GM23338 (cell line): ENCODE data around the gene CD300LB. TPM values are rescaled to one million over a fixed set of nuclear protein-coding genes. Genes with fewer than 3 reads are reported as not detected.

Experiments
- ATAC-seq: fragments of 200-7000 bp; cut with Tn5 transposase; 3 replicates; pipeline ENCODE4 v1.9.1; 2020
- DNase-seq: peaks from one replicate; pipeline ENCODE4 v3.0.0-alpha.2; 2015; ENCODE audit warnings: low spot score
- H2AFZ ChIP-seq: fragments of 200-600 bp; sonication (generic); 2 replicates; pipeline ENCODE4 v1.8.0; 2016; ENCODE audit warnings: antibody characterized with exemption, mild to moderate bottlenecking, moderate library complexity
- H3F3A ChIP-seq: fragments of 200-600 bp; sonication (generic); replicated peaks from 2 replicates; pipeline ENCODE4 v1.8.0; 2017; ENCODE audit warnings: antibody characterized with exemption, mixed run types, low read depth
- H3K27ac ChIP-seq: fragments of 200-600 bp; sonication (generic); 2 replicates; pipeline ENCODE4 v1.6.1; 2016; ENCODE audit warnings: low read depth
- H3K27me3 ChIP-seq: fragments of 200-600 bp; sonication (generic); 2 replicates; pipeline ENCODE4 v1.8.0; 2016; ENCODE audit warnings: mild to moderate bottlenecking, mixed run types, moderate library complexity; ENCODE audit not compliant: insufficient read depth
- H3K36me3 ChIP-seq: fragments of 200-600 bp; sonication (generic); 2 replicates; pipeline ENCODE4 v1.8.0; 2016; ENCODE audit warnings: mild to moderate bottlenecking; ENCODE audit not compliant: insufficient read depth
- H3K4me1 ChIP-seq: fragments of 200-600 bp; sonication (generic); 2 replicates; pipeline ENCODE4 v1.8.0; 2016; ENCODE audit warnings: mild to moderate bottlenecking, moderate library complexity; ENCODE audit not compliant: insufficient read depth
- H3K4me2 ChIP-seq: fragments of 200-600 bp; sonication (generic); 2 replicates; pipeline ENCODE4 v1.7.1; 2017; ENCODE audit warnings: mixed run types
- H3K4me3 ChIP-seq: fragments of 200-600 bp; sonication (generic); 2 replicates; pipeline ENCODE4 v1.6.1; 2016; ENCODE audit warnings: mixed run types
- H3K79me2 ChIP-seq: fragments of 200-600 bp; sonication (generic); replicated peaks from 2 replicates; pipeline ENCODE4 v1.8.0; 2017; ENCODE audit warnings: mild to moderate bottlenecking; ENCODE audit not compliant: insufficient read depth
- H3K9me2 ChIP-seq: fragments of 200-600 bp; sonication (generic); 2 replicates; pipeline ENCODE4 v1.8.0; 2017; ENCODE audit not compliant: insufficient read depth
- H4K20me1 ChIP-seq: fragments of 200-600 bp; sonication (generic); replicated peaks from 2 replicates; pipeline ENCODE4 v1.8.0; 2017; ENCODE audit warnings: mild to moderate bottlenecking; ENCODE audit not compliant: insufficient read depth
- H3K27ac Mint-ChIP-seq: 2 replicates; pipeline ENCODE4 v1.8.0; 2020; ENCODE audit warnings: inconsistent platforms, mild to moderate bottlenecking, moderate library complexity, mixed read lengths
- H3K27me3 Mint-ChIP-seq: 3 replicates; pipeline ENCODE4 v1.8.0; 2022; ENCODE audit warnings: low read depth, mild to moderate bottlenecking, moderate library complexity, mixed read lengths, inconsistent platforms; ENCODE audit not compliant: insufficient read depth, poor library complexity
- H3K36me3 Mint-ChIP-seq: 3 replicates; pipeline ENCODE4 v1.8.0; 2021; ENCODE audit warnings: low read depth, mild to moderate bottlenecking, inconsistent platforms, moderate library complexity, mixed read lengths
- H3K4me1 Mint-ChIP-seq: 3 replicates; pipeline ENCODE4 v1.8.0; 2020; ENCODE audit warnings: mild to moderate bottlenecking, inconsistent platforms, mixed read lengths
- H3K4me3 Mint-ChIP-seq: 3 replicates; pipeline ENCODE4 v1.8.0; 2021; ENCODE audit warnings: moderate library complexity, mild to moderate bottlenecking, inconsistent platforms, mixed read lengths
- H3K9me3 Mint-ChIP-seq: 3 replicates; pipeline ENCODE4 v1.8.0; 2020; ENCODE audit warnings: moderate library complexity, mild to moderate bottlenecking, inconsistent platforms, mixed read lengths
- CREB1 ChIP-seq: fragments of 250-450 bp; sonication (Bioruptor Pico); IDR thresholded peaks from 2 replicates; pipeline ENCODE4 v1.5.0; 2020; ENCODE audit warnings: low read depth, mild to moderate bottlenecking, moderate library complexity
- CTCF ChIP-seq, 2 experiments: fragments of 200-600 bp in 1 of 2; sonication (generic) in 1 of 2; conservative IDR thresholded peaks; 2 replicates each; pipeline versions ENCODE4 v1.5.1 to v1.6.1; 2016 to 2017; ENCODE audit warnings: antibody characterized with exemption in 2 of 2, low read depth in 2 of 2, mild to moderate bottlenecking in 2 of 2, moderate library complexity in 1 of 2
- ETS1 ChIP-seq: IDR thresholded peaks from 2 replicates; pipeline ENCODE4 v1.6.1; 2016; ENCODE audit warnings: antibody characterized with exemption
- EZH2 ChIP-seq: fragments of 200-600 bp; sonication (generic); IDR thresholded peaks from one replicate; pipeline ENCODE4 v1.8.0; 2017; ENCODE audit warnings: antibody characterized with exemption, mild to moderate bottlenecking, low read depth; ENCODE audit not compliant: unreplicated experiment
- EZH2phosphoT487 ChIP-seq: fragments of 200-600 bp; sonication (generic); IDR thresholded peaks from one replicate; pipeline ENCODE4 v1.8.1; 2018; ENCODE audit warnings: antibody characterized with exemption; ENCODE audit not compliant: unreplicated experiment
- JUNB ChIP-seq: IDR thresholded peaks from one replicate; pipeline ENCODE4 v1.6.1; 2016; ENCODE audit warnings: antibody characterized with exemption; ENCODE audit not compliant: unreplicated experiment
- NANOG ChIP-seq: IDR thresholded peaks from 2 replicates; pipeline ENCODE4 v1.6.1; 2016; ENCODE audit warnings: antibody characterized with exemption, borderline replicate concordance
- POLR2AphosphoS5 ChIP-seq: IDR thresholded peaks from 2 replicates; pipeline ENCODE4 v1.6.1; 2016; ENCODE audit warnings: antibody characterized with exemption, low read depth
- REST ChIP-seq: IDR thresholded peaks from one replicate; pipeline ENCODE4 v1.6.1; 2018; ENCODE audit warnings: antibody characterized with exemption; ENCODE audit not compliant: unreplicated experiment
- STAT1 ChIP-seq: IDR thresholded peaks from one replicate; pipeline ENCODE4 v1.6.1; 2016; ENCODE audit warnings: antibody characterized with exemption; ENCODE audit not compliant: unreplicated experiment
- ZNF114 ChIP-seq: fragments of 250-450 bp; sonication (Bioruptor Pico); IDR thresholded peaks from 2 replicates; pipeline ENCODE4 v1.5.0; 2020; ENCODE audit warnings: mild to moderate bottlenecking, moderate library complexity
- ZNF331 ChIP-seq: fragments of 250-450 bp; sonication (Bioruptor Pico); IDR thresholded peaks from 2 replicates; pipeline ENCODE4 v1.5.0; 2020; ENCODE audit warnings: low read depth, mild to moderate bottlenecking, moderate library complexity
- ZNF462 ChIP-seq: fragments of 250-450 bp; sonication (Bioruptor Pico); IDR thresholded peaks from 2 replicates; pipeline ENCODE4 v1.5.0; 2020; ENCODE audit warnings: mild to moderate bottlenecking, moderate library complexity
- polyA plus RNA-seq: library from polyadenylated mRNA; unstranded; fragments of >200 nt; fragmentation: Nextera tagmentation; extraction: Ambion mirVana; gene quantifications from 2 replicates; pipeline ENCODE4 v1.2.1, GENCODE V29; 2016
- total RNA-seq: library from RNA; depleted of rRNA; stranded (reverse); fragments of >200 nt; shearing (Covaris generic); gene quantifications from 2 replicates; pipeline ENCODE4 v1.2.3, GENCODE V29; 2014

The CD300LB gene
- total and polyA plus RNA-seq, 2 experiments from 2014 or later = not detected

- Histone ChIP-seq H3K4me2 (no peak overlapping the region), H3K27ac (no peak overlapping the region), H3K4me1 (no peaks in the 10 kb centered on the region), H3F3A (no peaks in the 10 kb centered on the region), H3K36me3 (no peaks in the 10 kb centered on the region), H3K27me3 (no peaks in the 10 kb centered on the region), H3K9me2 (no peaks in the 10 kb centered on the region), H3K79me2 (no peaks in the 10 kb centered on the region), H2AFZ (no peak overlapping the region), H3K4me3 (no peak overlapping the region), H4K20me1 (no peaks in the 10 kb centered on the region)
- Mint-ChIP-seq H3K27ac (no peak overlapping the region), H3K4me1 (peaks cover 7% of the 10 kb centered on the region; the same call in 2 of the 3 replicates), H3K4me3 (no peak overlapping the region), H3K9me3 (peaks cover 2% of the 10 kb centered on the region), H3K36me3 (no peaks in the 10 kb centered on the region; the same call in 2 of the 3 replicates), H3K27me3 (peaks cover 3% of the 10 kb centered on the region)
- TF ChIP-seq ZNF114 (CRISPR knock-in tag) (no peak), ETS1 (no peak), NANOG (no peak), ZNF462 (no peak), EZH2phosphoT487 (no peak), ZNF331 (CRISPR knock-in tag) (no peak), JUNB (no peak), CREB1 (no peak), CTCF (conservative IDR thresholded peaks at IDR 0.05; ENCODE audit: low read depth in 2 of 2) (no peak), REST (no peak), STAT1 (no peak), POLR2AphosphoS5 (no peak), EZH2 (no peak)
- no peak for DNase-seq
- no peak for ATAC-seq
These were observed 48.6 kb upstream of the CD300LB start for GRCh38 chr17:74579900-74580299.
